ENCODE results near the gene AFAP1.

GRCh38 chr4:7964459-7964858, 24.8 kb upstream of the AFAP1 start:
- TF ChIP-seq CTCF (IDR thresholded peaks at IDR 0.05) (no peak), POLR2A (IDR thresholded peaks at IDR 0.05) (no peak), EP300 (IDR thresholded peaks at IDR 0.05) (no peak)
